GM12873 (cell line): ENCODE data around the gene SEMA4C.

ENCODE experiments used
- TF ChIP-seq, protein P1 (sequence below): IDR thresholded peaks from 2 replicates; pipeline ENCODE4 v1.5.1; 2012; ENCODE audit warnings: low read depth, mild to moderate bottlenecking, moderate library complexity, low read length, control low read depth; ENCODE audit not compliant: insufficient read depth; ENCODE audit errors: missing control alignments

Gene SEMA4C

DNA sequence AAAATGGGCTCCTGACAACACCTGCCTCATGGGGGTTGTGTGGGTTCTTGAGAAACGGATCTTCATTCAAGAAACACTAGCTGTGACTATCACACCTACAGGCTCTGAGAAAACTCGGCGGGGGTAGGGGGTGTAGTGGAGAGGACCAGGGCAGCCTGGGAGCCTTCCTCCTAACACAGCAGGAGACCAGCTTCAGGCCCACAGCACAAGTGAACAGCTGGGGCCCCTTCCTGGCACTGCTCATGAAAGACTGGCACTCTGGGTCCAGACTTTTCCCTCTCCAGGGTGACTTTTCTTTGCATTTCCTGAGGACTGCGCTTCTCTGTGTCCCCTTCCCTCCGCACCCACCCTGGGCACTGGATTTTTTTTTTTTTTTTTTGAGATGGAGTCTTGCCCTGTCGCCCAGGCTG lies 7.2 kb upstream of the SEMA4C start:
- TF ChIP-seq, protein P1, sequence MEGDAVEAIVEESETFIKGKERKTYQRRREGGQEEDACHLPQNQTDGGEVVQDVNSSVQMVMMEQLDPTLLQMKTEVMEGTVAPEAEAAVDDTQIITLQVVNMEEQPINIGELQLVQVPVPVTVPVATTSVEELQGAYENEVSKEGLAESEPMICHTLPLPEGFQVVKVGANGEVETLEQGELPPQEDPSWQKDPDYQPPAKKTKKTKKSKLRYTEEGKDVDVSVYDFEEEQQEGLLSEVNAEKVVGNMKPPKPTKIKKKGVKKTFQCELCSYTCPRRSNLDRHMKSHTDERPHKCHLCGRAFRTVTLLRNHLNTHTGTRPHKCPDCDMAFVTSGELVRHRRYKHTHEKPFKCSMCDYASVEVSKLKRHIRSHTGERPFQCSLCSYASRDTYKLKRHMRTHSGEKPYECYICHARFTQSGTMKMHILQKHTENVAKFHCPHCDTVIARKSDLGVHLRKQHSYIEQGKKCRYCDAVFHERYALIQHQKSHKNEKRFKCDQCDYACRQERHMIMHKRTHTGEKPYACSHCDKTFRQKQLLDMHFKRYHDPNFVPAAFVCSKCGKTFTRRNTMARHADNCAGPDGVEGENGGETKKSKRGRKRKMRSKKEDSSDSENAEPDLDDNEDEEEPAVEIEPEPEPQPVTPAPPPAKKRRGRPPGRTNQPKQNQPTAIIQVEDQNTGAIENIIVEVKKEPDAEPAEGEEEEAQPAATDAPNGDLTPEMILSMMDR = no peak

DNA sequence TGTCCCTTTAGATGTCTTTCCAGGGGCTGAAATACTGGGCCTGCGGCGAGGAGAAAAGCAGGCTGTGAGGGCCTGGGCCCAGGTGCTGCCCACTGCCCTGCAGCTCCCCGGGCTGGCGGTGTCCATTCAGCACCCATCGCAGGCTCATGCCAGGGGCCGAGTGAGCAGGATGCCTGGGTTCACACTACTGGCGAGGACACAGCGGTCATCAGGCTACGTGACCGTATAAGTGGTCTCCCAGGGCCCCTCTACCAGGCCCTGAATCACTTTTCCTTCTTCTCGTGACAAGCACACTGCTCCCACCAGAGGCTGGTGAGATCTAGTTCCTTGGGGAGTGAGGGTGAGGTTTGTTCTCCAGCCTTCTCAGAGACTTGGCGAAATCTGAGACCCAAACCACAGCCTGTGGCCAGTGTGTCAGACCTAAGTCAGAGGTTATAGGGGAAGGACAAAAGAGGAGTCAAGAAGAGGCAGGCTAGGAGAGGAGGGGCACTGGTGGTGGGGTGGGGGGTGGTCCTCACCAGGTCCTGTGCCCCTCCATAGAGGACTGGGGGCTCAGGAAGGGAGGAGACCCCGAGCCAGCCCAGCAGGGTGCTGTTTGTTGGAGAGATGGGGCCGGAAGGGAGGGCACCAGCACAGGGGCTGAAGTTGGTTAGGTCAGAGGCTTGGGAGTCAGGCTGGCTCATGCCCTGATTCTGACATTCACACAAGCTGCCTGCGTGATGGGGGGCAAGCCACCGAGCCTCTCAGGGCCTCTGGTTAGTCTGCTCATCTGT lies 6.6 kb upstream of the SEMA4C start:
- TF ChIP-seq, protein P1 = no peak

DNA sequence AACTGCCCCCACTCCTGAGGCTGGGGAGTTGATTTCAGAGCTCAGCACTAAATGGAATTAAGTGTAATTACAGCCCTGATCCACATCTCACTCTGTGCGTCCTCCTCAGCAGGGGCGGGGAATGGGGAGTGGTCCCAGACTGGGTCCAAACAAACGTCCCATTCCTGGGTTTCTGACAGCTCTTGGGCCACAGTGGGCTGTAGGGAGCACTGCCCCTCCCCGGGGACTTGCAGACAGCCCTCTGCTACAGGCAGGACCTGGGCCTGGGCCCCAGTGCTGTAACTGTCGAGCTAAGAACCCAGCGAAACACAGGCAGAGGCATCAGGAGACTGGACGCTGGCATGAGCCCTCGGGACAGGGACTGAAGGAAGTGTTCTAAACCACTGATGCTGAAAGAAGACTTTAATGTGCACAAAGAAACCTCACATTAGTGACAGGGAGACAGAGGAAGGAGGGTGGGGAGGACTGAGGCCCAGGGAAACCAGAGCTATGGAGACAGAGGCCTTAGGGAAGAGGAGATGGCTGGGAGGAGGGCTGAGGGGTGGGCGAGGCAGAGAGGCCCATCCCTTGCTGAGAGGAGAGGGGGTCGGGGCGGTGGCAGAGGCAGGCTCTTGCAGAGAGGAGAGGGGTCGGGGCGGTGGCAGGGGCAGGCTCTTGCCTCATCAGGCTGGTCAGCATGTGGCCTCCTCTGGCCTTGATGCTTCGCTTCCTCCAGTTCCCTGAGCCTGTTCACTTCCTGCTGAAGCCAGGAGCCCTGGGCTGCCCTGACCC lies 5.8 kb upstream of the SEMA4C start:
- TF ChIP-seq, protein P1 = no peak

DNA sequence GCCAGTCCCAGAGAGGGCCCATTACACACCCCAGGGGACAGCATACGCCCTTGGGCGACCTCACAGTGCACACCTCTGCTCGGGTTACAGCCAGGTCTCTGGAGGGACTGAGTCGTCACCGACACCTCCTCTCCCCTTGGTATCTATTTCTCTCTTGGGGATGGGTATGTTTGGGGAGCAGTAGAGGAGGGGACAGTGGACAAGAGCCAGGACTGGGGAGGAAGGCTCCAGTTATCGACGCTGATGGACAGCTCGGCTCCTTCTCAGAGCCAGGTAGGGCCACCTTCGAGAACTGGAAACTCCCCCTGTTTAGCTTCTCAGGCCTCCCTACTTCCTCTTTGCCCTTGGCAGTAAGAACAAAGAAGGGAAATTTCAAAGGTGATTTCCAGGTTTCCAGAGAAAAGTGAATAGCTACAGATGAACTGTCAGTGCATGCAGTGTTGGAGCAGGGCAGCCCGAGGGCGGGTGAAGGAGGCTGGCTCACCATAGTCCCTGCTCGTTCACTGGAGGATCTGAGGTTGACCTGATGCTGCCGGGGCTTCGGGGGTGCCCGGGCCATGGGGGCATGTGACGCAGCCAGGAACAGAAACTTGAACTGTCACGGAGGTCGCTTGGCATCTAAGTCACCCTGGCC lies 4.4 kb upstream of the SEMA4C start:
- TF ChIP-seq, protein P1 = no peak

DNA sequence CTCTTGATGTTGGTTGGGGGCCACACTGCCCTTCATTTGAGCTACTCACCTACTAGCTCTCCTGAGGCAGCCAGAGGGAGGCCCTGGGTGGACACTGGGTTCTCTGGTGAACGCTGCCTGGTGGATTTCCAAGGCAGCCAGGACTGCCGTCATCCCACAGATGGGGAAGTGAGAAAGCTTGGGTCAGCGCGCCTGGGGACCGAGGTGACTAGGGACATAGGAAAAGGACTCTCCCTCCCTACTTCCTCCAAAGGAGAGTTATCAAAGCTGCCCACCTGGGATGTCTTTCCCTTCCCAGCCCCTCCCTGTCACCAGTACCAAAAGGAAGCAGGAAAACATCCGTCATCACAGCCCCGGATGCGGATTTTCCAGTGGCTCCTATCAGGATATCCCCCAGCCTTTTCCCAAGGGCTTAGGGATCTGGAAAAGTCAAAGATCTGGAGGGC lies 3.8 kb upstream of the SEMA4C start:
- TF ChIP-seq, protein P1 = no peak

DNA sequence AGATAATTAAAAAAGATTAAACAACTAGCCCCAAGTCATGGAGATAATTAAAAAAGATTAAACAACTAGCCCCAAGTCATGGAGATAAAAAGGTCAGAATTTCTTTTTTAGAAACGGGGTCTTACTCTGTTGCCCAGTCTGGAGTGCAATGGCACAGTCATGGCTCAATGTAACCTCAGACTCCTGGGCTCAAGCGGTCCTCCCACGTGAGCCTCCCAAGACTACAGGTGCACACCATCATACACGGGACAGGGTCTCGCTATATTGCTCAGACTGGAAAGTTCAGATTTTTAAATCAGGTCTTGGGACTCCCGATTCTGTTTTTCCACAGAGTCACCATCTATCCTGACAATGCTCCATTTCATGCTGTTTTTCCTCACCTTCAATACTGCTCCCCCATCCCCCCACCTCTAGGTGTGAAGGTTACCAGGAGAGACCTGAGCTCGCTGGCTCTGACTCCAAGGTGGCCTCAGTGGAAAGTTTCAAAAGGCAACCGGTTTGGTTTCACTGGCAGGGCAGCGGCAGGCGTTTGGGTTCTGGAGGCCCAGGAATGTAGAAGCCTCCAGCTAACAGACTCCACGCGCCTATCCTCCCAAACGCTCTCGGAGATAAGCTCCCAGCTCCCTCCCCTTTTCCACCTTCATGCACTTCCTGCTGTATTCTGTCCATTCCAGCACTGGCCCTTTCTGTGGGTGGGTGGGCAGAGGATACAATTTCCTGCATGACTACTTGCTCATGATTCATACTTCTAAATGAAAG lies 2.9 kb upstream of the SEMA4C start:
- TF ChIP-seq, protein P1 = no peak
